Activated T-helper 17 cell treated with anti-CD3 and anti-CD28 coated beads, Interleukin-2, amount 50 U/mL, for 72 hours (primary cell): ENCODE measurements around the gene IGIP. TPM values are rescaled to one million over a fixed set of nuclear protein-coding genes. Genes with fewer than 3 reads are reported as not detected.
"Not testable (repeated sequence)": the region's sequence is repeated elsewhere in the genome, so short reads cannot be mapped to it uniquely, and the experiment has no call there.

Experiments
- ATAC-seq: fragments of 150-1000 bp; cut with Tn5 transposase; replicated peaks from 2 replicates; pipeline ENCODE4 v1.10.0; 2021; ENCODE audit warnings: mild to moderate bottlenecking, moderate library complexity
- H3K27ac Mint-ChIP-seq: one replicate; pipeline ENCODE4 v1.8.0; 2022; ENCODE audit warnings: mixed read lengths
- H3K27me3 Mint-ChIP-seq: one replicate; pipeline ENCODE4 v1.8.0; 2022; ENCODE audit warnings: mixed read lengths
- H3K36me3 Mint-ChIP-seq: one replicate; pipeline ENCODE4 v1.8.0; 2022; ENCODE audit warnings: low read depth, mild to moderate bottlenecking, mixed read lengths
- H3K4me1 Mint-ChIP-seq: one replicate; pipeline ENCODE4 v1.8.0; 2022; ENCODE audit warnings: mixed read lengths
- H3K4me3 Mint-ChIP-seq: one replicate; pipeline ENCODE4 v1.8.0; 2022; ENCODE audit warnings: mild to moderate bottlenecking, mixed read lengths
- H3K9me3 Mint-ChIP-seq: one replicate; pipeline ENCODE4 v1.8.0; 2022; ENCODE audit warnings: mixed read lengths
- total RNA-seq, 2 donors: library from RNA; stranded (reverse); gene quantifications; one replicate each; pipeline ENCODE4 v1.2.3, GENCODE V29; 2022

The IGIP gene
- total RNA-seq, 2 donors from 2014 or later: 2.4 to 6.7 TPM

DNA sequence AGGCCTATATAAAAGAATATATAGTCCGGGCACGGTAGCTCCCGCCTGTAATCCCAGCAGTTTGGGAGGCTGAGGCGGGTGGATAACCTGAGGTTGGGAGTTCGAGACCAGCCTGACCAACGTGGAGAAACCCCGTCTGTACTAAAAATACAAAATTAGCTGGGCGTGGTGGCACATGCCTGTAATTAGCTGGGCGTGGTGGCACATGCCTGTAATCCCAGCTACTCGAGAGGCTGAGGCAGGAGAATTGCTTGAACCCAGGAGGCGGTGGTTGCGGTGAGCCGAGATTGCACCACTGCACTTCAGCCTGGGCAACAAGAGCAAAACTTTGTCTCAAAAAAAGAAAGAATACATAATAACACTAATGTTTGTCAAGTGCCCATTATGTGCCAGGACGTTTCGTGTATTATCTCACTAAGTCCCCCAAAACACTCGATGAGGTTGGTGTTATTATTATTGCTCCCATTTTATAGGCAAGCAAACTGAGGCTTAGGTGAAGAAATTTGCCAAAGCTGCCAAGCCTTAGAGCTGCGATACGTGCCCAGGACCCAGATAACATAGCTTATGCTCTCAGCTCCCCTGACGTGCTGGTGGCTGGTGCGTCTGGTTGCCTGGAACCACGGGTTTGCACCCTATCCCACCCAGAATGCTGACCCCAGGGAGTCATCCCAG is 29.1 kb downstream of the IGIP start:
- ATAC-seq, H3K27me3 Mint-ChIP-seq, H3K36me3 Mint-ChIP-seq, H3K9me3 Mint-ChIP-seq, H3K4me1 Mint-ChIP-seq, H3K4me3 Mint-ChIP-seq: not testable (repeated sequence)
- peak overlapping the region; percentile 73 for H3K27ac Mint-ChIP-seq

- H3K27me3 Mint-ChIP-seq: no peaks in the 10 kb centered on the region
- ATAC-seq: peak; percentile 99
- no peaks in the 10 kb centered on the region for H3K36me3 Mint-ChIP-seq
- H3K27ac Mint-ChIP-seq: peak overlapping the region; percentile 78
- peaks cover 5% of the 10 kb centered on the region for H3K4me1 Mint-ChIP-seq
- no peaks in the 10 kb centered on the region for H3K9me3 Mint-ChIP-seq
- H3K4me3 Mint-ChIP-seq: peak overlapping the region; percentile 66
Measured at GRCh38 chr5:140157032-140157781, 31.5 kb downstream of the IGIP start.

- ATAC-seq: no peak
- no peaks in the 10 kb centered on the region for H3K27me3 Mint-ChIP-seq
- no peaks in the 10 kb centered on the region for H3K9me3 Mint-ChIP-seq
- H3K4me1 Mint-ChIP-seq: peaks cover 5% of the 10 kb centered on the region
- no peaks in the 10 kb centered on the region for H3K36me3 Mint-ChIP-seq
- peak overlapping the region; percentile 17 for H3K4me3 Mint-ChIP-seq
- no peak overlapping the region for H3K27ac Mint-ChIP-seq
Measured at GRCh38 chr5:140159014-140159927, 33.5 kb downstream of the IGIP start.

- Mint-ChIP-seq H3K9me3 (no peaks in the 10 kb centered on the region), H3K4me1 (no peaks in the 10 kb centered on the region), H3K36me3 (no peaks in the 10 kb centered on the region), H3K27me3 (no peaks in the 10 kb centered on the region), H3K27ac (peak overlapping the region; percentile 9), H3K4me3 (no peak overlapping the region)
- no peak for ATAC-seq
Measured at GRCh38 chr5:140162275-140162674, 36.5 kb downstream of the IGIP start.

- H3K4me3 Mint-ChIP-seq: no peak overlapping the region
- ATAC-seq: no peak
- H3K4me1 Mint-ChIP-seq: no peaks in the 10 kb centered on the region
- H3K27ac Mint-ChIP-seq: no peak overlapping the region
- no peaks in the 10 kb centered on the region for H3K9me3 Mint-ChIP-seq
- H3K36me3 Mint-ChIP-seq: no peaks in the 10 kb centered on the region
- no peaks in the 10 kb centered on the region for H3K27me3 Mint-ChIP-seq
Measured at GRCh38 chr5:140162781-140163180, 37.0 kb downstream of the IGIP start.

DNA sequence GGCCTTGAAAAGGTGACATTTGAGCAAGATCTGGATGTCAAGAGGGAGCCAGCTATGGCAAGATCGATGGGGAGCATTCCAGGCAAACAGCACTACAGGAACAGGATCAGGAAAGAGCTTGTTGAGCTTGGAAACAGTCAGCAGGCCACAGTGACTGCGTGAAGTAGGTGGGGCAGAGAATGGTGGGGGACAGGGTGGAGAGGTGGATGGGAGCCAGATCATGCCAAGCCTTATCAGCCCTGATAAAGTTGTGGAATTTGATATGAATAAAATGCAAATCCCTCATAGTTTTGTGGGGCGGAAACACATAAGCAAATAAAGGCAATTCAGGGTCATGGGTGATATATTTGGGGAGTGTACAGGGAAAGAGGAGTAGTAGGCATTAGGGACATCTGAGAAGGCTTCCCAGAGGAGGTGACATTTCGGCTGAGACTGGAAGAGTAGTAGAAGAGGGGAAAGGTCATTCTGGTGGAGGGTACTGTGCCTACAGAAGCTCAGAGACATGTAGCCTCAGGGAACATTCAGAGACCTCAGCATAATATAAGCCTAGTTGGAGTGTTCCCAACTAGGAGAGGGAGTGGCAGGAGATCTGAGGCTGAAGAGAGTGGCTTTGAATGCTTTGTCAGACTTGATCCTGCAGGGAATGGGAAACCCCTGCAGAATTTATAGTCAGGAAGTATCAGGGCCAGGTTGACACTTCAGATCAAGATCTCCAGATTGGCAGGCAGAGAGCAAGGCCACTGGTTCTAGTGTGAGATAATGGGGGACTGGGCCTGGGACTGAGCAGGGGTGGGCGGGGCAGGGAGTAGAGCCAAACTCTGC is 39.6 kb downstream of the IGIP start:
- Mint-ChIP-seq H3K36me3 (no peaks in the 10 kb centered on the region), H3K4me3 (no peak overlapping the region), H3K27me3 (no peaks in the 10 kb centered on the region), H3K4me1 (no peaks in the 10 kb centered on the region), H3K9me3 (no peaks in the 10 kb centered on the region), H3K27ac (peak overlapping the region; percentile 35)
- no peak for ATAC-seq

DNA sequence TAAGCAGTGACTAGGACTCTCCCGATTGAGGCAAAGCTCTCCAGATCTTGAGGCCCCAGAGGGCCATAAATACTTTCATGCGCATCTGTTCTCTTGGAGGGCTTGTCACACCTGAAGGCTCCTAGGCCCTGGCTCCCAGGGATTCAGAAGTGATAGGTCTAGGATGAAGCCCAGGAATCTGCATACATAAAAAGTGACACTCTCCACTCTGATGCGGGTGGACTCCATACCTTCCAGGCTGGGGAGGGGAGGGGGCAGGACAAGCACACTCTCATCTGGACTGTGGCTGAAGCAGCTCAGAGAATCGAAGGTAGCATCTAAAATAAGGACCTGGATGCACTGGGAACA is 40.2 kb downstream of the IGIP start:
- Mint-ChIP-seq H3K4me3 (no peak overlapping the region), H3K27ac (no peak overlapping the region), H3K27me3 (no peaks in the 10 kb centered on the region), H3K4me1 (no peaks in the 10 kb centered on the region), H3K9me3 (no peaks in the 10 kb centered on the region), H3K36me3 (no peaks in the 10 kb centered on the region)
- no peak for ATAC-seq

- H3K27me3 Mint-ChIP-seq: no peaks in the 10 kb centered on the region
- H3K9me3 Mint-ChIP-seq: no peaks in the 10 kb centered on the region
Measured at GRCh38 chr5:140166911-140167310, 41.2 kb downstream of the IGIP start.

GRCh38 chr5:140168371-140168770 is 42.6 kb downstream of the IGIP start:
- no peaks in the 10 kb centered on the region for H3K36me3 Mint-ChIP-seq
- H3K4me3 Mint-ChIP-seq: no peak overlapping the region
- no peaks in the 10 kb centered on the region for H3K27me3 Mint-ChIP-seq
- no peak for ATAC-seq
- H3K4me1 Mint-ChIP-seq: no peaks in the 10 kb centered on the region
- no peaks in the 10 kb centered on the region for H3K9me3 Mint-ChIP-seq
- H3K27ac Mint-ChIP-seq: no peak overlapping the region

More at GRCh38 chr5:140166911-140167310, 41.2 kb downstream of the IGIP start:
- Mint-ChIP-seq H3K36me3 (no peaks in the 10 kb centered on the region), H3K4me1 (no peaks in the 10 kb centered on the region), H3K4me3 (no peak overlapping the region), H3K27ac (no peak overlapping the region)
- ATAC-seq: no peak

- no peaks in the 10 kb centered on the region for H3K9me3 Mint-ChIP-seq
- no peak for ATAC-seq
- H3K27me3 Mint-ChIP-seq: no peaks in the 10 kb centered on the region
- H3K4me1 Mint-ChIP-seq: no peaks in the 10 kb centered on the region
- no peaks in the 10 kb centered on the region for H3K36me3 Mint-ChIP-seq
- H3K4me3 Mint-ChIP-seq: no peak overlapping the region
- no peak overlapping the region for H3K27ac Mint-ChIP-seq
Measured at GRCh38 chr5:140169410-140169809, 43.7 kb downstream of the IGIP start.

GRCh38 chr5:140172483-140172882 is 46.7 kb downstream of the IGIP start:
- no peak overlapping the region for H3K27ac Mint-ChIP-seq
- no peak overlapping the region for H3K4me3 Mint-ChIP-seq
- H3K27me3 Mint-ChIP-seq: no peaks in the 10 kb centered on the region
- ATAC-seq: no peak
- H3K9me3 Mint-ChIP-seq: no peaks in the 10 kb centered on the region
- H3K36me3 Mint-ChIP-seq: no peaks in the 10 kb centered on the region
- peaks cover 7% of the 10 kb centered on the region for H3K4me1 Mint-ChIP-seq

- Mint-ChIP-seq H3K27me3 (no peaks in the 10 kb centered on the region), H3K36me3 (no peaks in the 10 kb centered on the region), H3K4me1 (peaks cover 7% of the 10 kb centered on the region), H3K9me3 (no peaks in the 10 kb centered on the region), H3K4me3 (peak overlapping the region; percentile 93), H3K27ac (no peak overlapping the region)
- no peak for ATAC-seq
Measured at GRCh38 chr5:140174014-140174413, 48.3 kb downstream of the IGIP start.

DNA sequence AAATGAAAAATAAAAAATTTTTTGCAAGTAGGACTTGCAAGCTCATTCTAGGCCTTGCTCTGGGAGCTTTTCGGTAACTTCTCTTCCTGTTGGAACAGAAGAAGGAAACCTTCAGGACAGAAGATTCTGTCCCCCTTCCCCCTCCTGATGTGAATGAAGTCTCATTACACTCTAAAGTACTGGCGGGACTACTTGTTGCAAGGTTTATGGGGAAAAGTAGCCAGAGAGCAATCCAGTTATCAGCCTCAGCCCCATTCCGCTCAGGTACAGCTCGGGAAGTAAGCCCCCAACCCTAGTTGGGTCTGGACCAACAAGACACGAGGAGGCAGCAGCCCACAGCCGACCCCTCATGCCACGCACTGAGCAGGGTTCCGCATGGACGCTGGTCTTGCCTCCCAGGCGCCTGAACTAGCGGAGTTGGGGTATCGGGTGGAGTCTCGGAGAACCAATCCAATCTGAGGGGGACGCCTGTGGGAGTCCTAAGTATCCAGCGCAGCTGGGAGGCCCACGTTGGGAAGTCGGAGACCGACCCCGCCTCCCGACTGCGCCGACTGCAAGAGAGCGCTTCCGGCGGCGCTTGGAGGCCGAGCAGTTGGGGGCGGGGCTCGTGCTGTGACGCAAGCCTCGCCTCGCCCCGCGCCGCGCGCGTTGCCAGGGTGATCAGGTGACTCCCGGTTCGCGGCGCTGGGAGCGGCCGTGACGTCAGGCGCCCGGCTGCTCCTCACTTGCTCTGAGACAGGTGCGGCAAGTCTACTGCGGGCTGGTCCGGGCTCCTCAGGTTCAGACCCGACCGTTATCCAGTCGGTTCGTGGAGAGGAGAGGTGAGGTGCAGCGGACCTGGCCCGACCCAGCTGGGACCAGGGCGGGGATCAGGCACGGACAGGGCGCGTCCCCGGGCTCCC is 49.0 kb downstream of the IGIP start, which contains the start of gene CYSTM1:
TSS of gene CYSTM1 (plus strand) at position 724 of the 902 bp plus-strand sequence. CDS start 19,278 bp downstream, outside the sequence.
- Mint-ChIP-seq H3K36me3 (no peaks in the 10 kb centered on the region), H3K4me1 (peaks cover 7% of the 10 kb centered on the region), H3K4me3 (peak within 1 kb of the TSS; percentile 93), H3K27ac (peak within 1 kb of the TSS; percentile 92), H3K27me3 (no peaks in the 10 kb centered on the region), H3K9me3 (no peaks in the 10 kb centered on the region)
- peak; percentile 97 for ATAC-seq
